Nephron progenitor cell (in vitro differentiated cells): ENCODE measurements around the gene ZNF488.

Source experiments
- DNase-seq: peaks from one replicate; pipeline ENCODE4 v3.0.0; 2021
- H3K27ac Mint-ChIP-seq: 2 replicates; pipeline ENCODE4 v1.8.0; 2021; ENCODE audit warnings: mild to moderate bottlenecking, moderate library complexity, mixed read lengths
- H3K27me3 Mint-ChIP-seq: 2 replicates; pipeline ENCODE4 v1.8.0; 2021; ENCODE audit warnings: mild to moderate bottlenecking, low read depth, mixed read lengths; ENCODE audit not compliant: poor library complexity
- H3K36me3 Mint-ChIP-seq: 2 replicates; pipeline ENCODE4 v1.8.0; 2021; ENCODE audit warnings: low read depth, mixed read lengths
- H3K4me1 Mint-ChIP-seq: 2 replicates; pipeline ENCODE4 v1.8.0; 2021; ENCODE audit warnings: mixed read lengths
- H3K4me3 Mint-ChIP-seq: 2 replicates; pipeline ENCODE4 v1.8.0; 2021; ENCODE audit warnings: mild to moderate bottlenecking, moderate library complexity, mixed read lengths
- H3K9me3 Mint-ChIP-seq: 2 replicates; pipeline ENCODE4 v1.8.0; 2021; ENCODE audit warnings: mild to moderate bottlenecking, moderate library complexity, mixed read lengths
- TF ChIP-seq, protein P1 (sequence below): fragments of 200-600 bp; sonication (generic); IDR thresholded peaks from 2 replicates; pipeline ENCODE4 v1.5.0; 2021; ENCODE audit warnings: antibody characterized with exemption

The ZNF488 gene

DNA sequence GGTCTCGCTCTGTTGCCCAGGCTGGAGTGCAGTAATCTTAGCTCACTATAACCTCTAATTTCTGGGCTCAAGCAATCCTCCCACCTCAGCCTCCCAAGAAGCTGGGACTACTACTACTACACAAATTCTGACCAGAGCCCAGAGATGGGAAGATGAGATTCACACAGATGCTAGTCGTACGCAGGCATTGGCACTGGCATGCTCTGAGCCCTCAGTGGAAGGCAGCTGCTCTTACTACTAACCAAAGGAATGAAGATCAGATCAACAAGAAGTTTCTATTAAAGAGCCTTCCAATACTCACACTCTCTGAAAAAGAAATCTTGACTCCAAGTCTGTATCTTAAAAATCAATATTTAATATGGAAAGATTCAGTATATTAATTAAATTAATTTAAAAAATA, 51.1 kb downstream of the ZNF488 start:
- Mint-ChIP-seq H3K9me3 (no peaks in the 10 kb centered on the region), H3K27me3 (peaks cover 25% of the 10 kb centered on the region), H3K4me1 (peaks cover 5% of the 10 kb centered on the region), H3K36me3 (no peaks in the 10 kb centered on the region), H3K27ac (no peak overlapping the region), H3K4me3 (no peak overlapping the region)
- TF ChIP-seq, protein P1, sequence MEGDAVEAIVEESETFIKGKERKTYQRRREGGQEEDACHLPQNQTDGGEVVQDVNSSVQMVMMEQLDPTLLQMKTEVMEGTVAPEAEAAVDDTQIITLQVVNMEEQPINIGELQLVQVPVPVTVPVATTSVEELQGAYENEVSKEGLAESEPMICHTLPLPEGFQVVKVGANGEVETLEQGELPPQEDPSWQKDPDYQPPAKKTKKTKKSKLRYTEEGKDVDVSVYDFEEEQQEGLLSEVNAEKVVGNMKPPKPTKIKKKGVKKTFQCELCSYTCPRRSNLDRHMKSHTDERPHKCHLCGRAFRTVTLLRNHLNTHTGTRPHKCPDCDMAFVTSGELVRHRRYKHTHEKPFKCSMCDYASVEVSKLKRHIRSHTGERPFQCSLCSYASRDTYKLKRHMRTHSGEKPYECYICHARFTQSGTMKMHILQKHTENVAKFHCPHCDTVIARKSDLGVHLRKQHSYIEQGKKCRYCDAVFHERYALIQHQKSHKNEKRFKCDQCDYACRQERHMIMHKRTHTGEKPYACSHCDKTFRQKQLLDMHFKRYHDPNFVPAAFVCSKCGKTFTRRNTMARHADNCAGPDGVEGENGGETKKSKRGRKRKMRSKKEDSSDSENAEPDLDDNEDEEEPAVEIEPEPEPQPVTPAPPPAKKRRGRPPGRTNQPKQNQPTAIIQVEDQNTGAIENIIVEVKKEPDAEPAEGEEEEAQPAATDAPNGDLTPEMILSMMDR, result no peak
- DNase-seq, result no peak

DNA sequence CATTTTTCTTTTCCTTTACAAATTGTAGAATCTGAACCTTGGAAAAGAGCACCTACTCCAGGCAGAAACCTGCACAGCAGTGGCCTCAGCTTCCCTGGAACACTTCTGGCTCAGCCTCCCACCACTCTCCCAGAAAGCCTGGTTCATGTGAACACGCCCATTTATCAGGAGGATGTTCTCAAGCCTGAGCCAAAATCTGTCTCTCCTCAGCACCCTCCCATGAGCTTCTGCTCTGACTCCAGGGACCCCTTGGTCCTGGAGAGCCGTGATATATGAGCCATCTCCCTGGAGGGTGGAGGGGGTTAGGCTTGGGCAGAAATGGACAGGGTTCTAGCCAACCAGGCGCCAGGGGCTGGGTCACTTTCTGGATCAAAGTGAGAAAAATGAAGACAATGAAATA, 51.7 kb downstream of the ZNF488 start:
- Mint-ChIP-seq H3K9me3 (no peaks in the 10 kb centered on the region), H3K4me3 (no peak overlapping the region), H3K27me3 (peaks cover 25% of the 10 kb centered on the region), H3K27ac (no peak overlapping the region), H3K4me1 (peaks cover 5% of the 10 kb centered on the region), H3K36me3 (no peaks in the 10 kb centered on the region)
- TF ChIP-seq, protein P1, result no peak
- DNase-seq, result no peak

DNA sequence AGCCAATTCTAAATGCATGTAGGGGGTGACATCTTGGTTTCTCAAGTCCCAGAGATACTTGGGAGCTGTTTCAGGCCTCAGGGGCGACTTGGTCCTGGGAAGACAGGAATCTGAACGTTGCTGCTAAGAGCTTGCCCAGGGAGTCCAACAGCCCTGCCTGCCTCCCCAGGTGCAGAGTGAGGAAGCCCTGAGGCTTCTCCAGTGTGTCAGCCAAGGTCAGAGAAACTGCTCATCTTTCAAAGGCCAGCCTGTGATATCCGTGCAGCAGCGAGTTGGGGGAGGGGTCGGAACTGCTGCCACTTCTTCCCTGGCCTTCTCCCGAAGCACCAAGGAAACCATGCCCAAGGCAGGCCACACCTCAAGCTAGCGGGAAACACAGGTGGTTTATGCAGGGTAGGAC, 52.1 kb downstream of the ZNF488 start:
- TF ChIP-seq, protein P1, result no peak
- Mint-ChIP-seq H3K4me1 (peaks cover 5% of the 10 kb centered on the region), H3K36me3 (no peaks in the 10 kb centered on the region), H3K27me3 (peaks cover 25% of the 10 kb centered on the region), H3K9me3 (no peaks in the 10 kb centered on the region), H3K4me3 (no peak overlapping the region), H3K27ac (no peak overlapping the region)
- DNase-seq, result no peak

DNA sequence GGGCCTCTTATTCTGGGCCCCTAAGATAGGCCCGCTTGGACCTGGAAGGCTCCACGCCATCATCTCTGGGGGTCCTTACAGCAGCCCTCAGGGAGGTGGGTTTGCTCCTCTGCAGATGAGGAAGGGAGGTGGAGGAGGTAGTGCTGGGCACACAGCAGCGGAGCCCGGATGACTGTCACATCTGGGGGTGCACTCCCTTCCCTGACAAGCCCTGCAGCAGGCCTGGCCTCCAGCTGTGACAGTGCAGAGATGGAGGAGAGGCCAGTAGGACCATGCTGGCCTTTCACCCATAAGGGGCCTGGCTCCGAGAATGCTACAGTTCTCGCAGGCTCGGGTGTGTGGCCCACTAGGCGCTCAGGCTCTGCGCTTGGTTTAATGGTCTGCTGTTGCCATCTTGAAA, 52.6 kb downstream of the ZNF488 start:
- DNase-seq, result no peak
- Mint-ChIP-seq H3K4me3 (no peak overlapping the region), H3K4me1 (peaks cover 5% of the 10 kb centered on the region), H3K9me3 (no peaks in the 10 kb centered on the region), H3K27ac (no peak overlapping the region), H3K36me3 (no peaks in the 10 kb centered on the region), H3K27me3 (peaks cover 25% of the 10 kb centered on the region)
- TF ChIP-seq, protein P1, result no peak

DNA sequence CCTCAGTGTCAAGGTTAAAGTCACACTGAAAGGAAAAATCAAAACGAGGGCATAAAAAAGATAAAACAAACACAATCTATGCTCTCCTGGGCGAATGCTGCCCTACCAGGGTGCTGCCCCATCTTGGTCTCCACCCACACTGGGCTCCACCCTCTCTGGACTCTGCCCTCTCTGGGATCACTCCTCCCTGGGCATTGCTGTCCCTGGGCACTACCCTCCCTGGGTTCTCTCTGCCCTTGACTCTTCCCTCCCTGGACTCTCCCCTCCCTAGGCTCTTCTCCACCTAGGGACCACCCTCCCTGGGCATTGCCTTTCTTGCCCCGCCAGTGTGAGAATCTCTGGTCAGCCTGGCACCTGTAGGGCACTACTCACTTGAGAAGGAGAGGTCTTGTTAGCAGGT, 53.3 kb downstream of the ZNF488 start:
- Mint-ChIP-seq H3K4me1 (peaks cover 5% of the 10 kb centered on the region), H3K36me3 (no peaks in the 10 kb centered on the region), H3K9me3 (no peaks in the 10 kb centered on the region), H3K4me3 (no peak overlapping the region), H3K27me3 (peaks cover 23% of the 10 kb centered on the region), H3K27ac (no peak overlapping the region)
- no peak for DNase-seq
- TF ChIP-seq, protein P1, result no peak

DNA sequence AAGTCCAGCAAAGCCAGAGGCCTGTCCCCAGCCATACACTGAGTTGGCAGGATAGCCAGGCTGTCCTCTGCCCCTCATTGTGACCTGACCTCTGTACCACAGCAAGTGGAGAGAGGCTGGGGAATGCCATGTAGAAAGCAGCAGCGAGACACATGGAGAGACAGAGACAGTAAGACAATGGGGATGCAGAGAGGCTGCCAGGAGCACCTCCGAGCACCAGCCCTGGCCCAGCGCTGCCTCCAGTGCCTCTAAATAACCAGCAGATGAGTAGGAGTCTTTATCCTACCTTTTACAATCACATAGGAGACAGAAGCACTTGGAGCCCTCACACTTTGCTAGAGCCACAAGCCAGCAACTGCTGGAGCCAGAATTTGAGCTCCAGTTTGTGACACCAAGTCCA, 53.7 kb downstream of the ZNF488 start:
- no peak for DNase-seq
- Mint-ChIP-seq H3K36me3 (no peaks in the 10 kb centered on the region), H3K9me3 (no peaks in the 10 kb centered on the region), H3K4me3 (no peak overlapping the region), H3K27ac (no peak overlapping the region), H3K4me1 (peaks cover 5% of the 10 kb centered on the region), H3K27me3 (peaks cover 19% of the 10 kb centered on the region)
- TF ChIP-seq, protein P1, result no peak
